Effector CD8-positive, alpha-beta T cell (primary cell): ENCODE data around the gene ZNF484.
"Not testable (repeated sequence)": the region's sequence is repeated elsewhere in the genome, so short reads cannot be mapped to it uniquely, and the experiment has no call there.

Source experiments
- DNase-seq: peaks from one replicate; lab custom pipeline; 2025; lab: John Stamatoyannopoulos, UW

ZNF484 gene

DNA sequence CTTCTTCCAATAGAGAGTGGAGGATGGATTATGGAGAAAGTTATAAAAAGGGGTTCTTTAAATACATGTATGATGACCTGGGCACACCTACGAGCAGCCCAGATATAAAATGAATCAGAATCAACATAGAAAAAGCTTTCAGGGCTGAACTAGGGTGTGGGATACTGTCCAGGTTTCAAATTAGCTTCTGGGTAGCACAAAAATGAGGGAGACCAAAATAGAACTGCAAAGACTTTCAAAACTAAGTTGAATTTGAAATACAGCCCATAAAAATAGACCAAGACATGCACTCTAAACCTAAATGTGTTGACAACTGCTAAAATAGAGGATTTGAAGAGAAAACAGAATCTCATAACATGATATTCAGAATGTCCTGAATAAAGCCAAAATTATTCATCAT lies 17.0 kb downstream of the ZNF484 start:
- DNase-seq, result no peak

GRCh38 chr9:92857236-92857635 lies 20.6 kb downstream of the ZNF484 start:
- no peak for DNase-seq

DNA sequence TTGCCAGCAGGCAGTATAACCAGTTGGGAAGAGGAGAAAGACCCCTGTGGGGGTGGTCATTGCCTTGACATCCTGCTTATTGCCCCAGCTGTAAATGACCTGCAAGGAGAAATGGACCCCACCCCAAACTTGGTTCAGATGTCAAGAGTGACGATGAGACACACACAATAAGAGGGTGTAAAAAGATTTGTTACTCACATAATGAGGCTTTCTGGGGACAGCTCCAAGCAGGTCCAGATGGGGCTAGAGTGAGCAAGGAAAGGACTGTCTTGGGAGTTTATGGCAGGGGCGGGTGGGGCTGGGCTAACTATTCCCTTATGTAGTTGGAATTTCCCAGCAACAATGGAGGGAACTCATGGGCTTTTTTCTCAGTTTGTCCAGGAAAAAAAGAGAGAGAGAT lies 24.1 kb downstream of the ZNF484 start:
- DNase-seq, result no peak

DNA sequence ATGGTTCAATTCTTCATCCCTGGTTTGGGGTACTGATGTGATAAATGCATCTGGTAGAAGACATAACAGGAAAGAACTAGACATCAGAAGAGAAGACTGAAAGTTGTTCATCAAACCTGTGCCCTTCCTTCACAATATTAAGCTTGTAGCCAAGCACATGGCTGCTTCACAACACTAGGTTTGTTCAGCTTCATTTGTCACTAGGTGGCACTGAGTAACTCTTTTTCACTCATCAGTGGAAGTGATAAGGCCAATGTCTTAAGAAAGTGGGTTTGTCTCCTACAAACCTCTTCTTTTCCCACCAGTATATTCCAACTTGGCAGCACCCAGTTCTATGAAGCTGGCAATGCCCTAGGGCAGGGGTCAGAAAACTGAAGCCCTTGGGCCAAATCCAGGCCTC lies 26.9 kb downstream of the ZNF484 start:
- DNase-seq, result no peak

DNA sequence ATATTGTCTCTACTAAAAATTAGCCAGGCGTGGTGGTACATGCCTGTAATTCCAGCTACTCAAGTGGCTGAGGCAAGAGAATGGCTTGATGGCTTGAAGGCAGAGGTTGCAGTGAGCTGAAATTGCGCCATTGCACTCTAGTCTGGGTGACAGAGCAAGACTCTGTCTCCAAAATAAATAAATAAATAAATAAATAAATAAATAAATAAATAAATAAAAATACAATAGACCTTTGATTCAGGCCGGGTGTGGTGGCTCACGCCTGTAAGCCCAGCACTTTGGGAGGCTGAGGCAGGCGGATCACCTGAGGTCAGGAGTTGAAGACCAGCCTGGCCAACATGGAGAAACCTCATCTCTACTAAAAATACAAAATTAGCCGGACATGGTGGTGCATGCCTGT lies 29.1 kb downstream of the ZNF484 start:
- DNase-seq, result not testable (repeated sequence)

DNA sequence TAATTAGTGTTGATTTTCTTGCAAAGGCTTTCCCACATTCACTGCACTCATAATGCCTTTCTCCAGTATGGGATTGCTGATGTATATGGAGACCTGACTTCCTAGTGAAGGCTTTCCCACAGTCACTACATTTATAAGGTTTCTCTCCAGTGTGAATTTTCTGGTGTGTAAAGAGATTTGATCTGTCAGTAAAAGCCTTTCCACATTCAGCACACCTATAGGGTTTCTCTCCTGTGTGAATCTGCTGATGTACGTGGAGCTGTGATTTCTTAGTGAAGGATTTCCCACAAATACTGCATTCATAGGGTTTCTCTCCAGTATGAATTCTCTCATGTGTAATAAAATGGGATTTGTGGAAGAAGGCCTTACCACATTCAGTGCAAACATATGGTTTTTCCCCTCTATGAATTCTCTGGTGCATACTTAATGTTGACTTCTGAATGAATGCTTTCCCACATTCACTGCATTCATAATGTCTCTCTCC lies 31.1 kb downstream of the ZNF484 start:
- no peak for DNase-seq

- not testable (repeated sequence) for DNase-seq
Measured at GRCh38 chr9:92838411-92838810, 39.4 kb downstream of the ZNF484 start.

- no peak for DNase-seq
Measured at GRCh38 chr9:92837191-92837590, 40.6 kb downstream of the ZNF484 start.

DNA sequence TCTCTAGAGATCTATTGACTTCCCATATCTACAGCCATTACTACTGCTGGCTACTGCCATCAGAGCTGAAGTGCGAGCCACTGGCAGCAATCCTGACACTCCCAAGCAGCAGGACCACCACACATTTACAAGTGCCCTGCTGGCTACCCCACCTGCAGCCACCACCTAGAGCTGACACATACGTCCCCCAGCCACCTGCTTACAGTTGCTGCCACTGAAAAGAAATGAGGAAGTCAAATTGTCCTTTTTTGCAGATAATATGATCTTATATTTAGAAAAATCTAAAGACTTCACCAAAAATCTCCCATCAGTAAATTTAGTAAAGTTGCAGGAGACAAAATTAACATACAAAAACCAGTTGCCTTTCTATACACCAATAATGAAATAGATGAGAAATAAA lies 48.4 kb downstream of the ZNF484 start:
- DNase-seq, result no peak

DNA sequence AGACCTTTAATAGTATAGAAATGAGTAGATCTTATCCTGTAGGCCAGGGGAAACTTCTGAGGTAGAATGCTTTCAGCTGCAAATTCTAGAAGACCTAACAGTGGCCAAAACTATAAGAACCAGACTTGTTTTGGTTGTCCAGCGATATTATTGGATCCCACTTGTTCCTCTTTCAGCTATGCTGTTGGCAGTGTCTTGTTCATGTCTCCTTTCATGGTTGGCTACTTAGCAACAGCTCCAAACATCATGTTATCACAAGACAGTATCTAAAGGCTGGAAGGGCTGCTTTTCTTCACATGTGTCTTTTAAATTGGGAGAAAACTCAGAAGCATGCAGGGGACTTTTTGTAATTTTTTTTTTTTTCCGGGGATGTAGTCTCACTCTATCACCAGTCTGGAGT lies 52.8 kb downstream of the ZNF484 start:
- not testable (repeated sequence) for DNase-seq

- DNase-seq, result no peak
Measured at GRCh38 chr9:92820964-92821363, 56.9 kb downstream of the ZNF484 start.

DNA sequence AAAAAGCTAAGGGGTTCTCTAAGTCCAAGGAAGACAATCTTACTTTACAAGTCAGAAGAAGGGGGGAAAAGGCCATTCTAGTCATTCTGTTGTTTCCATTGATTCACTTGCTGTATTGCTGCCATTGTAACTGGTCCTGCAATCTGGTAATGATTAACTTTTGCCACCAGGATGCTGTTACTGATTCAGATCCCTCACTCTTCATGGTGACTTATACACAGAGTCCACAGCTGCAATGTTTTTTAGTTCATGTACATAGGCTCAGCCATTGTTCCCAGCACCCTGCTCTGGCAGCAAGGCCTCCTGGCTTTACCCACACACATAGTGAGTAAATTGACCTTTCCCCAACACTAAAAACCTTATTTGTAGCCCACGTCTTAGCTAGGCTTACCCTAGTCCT lies 57.9 kb downstream of the ZNF484 start:
- not testable (repeated sequence) for DNase-seq

DNA sequence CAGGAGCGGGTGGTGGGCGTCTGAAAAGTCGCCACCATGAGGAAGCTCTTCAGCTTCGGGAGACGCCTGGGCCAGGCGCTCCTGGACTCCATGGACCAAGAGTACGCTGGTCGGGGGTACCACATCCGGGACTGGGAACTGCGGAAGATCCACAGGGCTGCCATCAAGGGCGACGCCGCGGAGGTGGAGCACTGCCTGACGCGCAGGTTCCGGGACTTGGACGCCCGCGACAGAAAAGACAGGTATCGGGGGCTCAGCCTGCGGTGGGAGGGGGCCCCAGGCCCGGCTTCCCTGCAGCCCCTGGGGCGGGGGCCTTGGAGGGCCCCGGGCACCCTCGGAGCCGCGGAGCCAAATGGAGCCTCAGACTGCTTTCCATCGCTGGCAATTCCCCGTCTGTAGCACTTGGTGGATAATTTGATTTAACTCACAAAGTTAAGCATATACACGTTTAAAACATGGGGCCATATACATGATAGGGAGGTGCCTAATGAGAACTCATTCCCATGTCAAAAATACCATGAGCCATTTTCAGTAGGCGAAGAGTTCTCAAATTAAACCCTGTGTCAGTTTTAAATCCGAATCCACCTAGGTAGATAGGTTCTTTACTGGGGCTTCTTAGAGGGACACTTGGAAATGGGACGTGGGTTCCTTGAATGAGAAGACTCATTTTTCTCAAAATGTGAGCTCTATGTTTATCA lies 68.1 kb downstream of the ZNF484 start:
- DNase-seq, result not testable (repeated sequence)

- peak; percentile 14 for DNase-seq
Measured at GRCh38 chr9:92808726-92809451, 68.9 kb downstream of the ZNF484 start.

GRCh38 chr9:92807757-92808725 lies 69.8 kb downstream of the ZNF484 start:
- no peak for DNase-seq

GRCh38 chr9:92807031-92807756 lies 70.6 kb downstream of the ZNF484 start:
- no peak for DNase-seq

DNA sequence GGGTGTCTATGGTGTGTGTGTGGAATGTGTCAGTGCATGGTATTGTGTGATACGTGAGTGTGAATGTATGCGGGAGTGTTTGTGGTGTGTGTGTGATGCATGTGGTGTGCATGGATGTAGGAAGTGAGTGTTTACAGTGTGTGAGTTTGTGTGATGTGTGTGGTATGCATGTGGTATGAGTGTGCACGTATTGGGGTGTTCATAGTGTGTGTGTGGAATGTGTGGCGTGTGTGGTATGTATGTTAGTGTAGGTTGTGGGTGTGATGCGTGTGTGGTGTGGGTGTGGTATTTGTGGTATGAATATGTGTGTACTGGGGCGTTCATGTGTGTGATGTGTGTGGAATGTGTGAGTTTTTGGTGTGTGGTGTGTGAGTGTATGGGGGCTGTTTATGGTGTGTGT lies 73.1 kb downstream of the ZNF484 start:
- no peak for DNase-seq

DNA sequence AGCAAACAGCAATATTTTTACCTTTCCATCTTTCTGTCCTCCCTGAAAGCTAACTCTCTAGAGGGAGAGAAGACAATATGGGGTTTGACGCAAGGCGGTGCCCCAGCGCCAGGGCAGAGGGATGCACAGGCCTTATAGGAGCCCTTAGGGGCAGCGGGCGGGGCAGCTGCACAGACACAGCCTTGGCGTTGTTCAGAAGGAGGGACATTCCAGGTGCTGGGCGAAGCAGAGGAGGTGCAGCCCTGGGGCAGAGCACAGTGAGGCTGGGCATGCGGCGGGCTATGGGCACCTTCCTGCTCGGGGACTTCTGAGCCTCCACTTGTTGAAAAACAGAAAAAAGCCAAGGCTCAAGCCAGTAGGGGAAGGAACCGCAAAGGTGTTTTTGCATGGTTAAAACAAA lies 79.5 kb downstream of the ZNF484 start:
- DNase-seq, result no peak

- DNase-seq, result not testable (repeated sequence)
Measured at GRCh38 chr9:92796337-92796804, 81.5 kb downstream of the ZNF484 start.

DNA sequence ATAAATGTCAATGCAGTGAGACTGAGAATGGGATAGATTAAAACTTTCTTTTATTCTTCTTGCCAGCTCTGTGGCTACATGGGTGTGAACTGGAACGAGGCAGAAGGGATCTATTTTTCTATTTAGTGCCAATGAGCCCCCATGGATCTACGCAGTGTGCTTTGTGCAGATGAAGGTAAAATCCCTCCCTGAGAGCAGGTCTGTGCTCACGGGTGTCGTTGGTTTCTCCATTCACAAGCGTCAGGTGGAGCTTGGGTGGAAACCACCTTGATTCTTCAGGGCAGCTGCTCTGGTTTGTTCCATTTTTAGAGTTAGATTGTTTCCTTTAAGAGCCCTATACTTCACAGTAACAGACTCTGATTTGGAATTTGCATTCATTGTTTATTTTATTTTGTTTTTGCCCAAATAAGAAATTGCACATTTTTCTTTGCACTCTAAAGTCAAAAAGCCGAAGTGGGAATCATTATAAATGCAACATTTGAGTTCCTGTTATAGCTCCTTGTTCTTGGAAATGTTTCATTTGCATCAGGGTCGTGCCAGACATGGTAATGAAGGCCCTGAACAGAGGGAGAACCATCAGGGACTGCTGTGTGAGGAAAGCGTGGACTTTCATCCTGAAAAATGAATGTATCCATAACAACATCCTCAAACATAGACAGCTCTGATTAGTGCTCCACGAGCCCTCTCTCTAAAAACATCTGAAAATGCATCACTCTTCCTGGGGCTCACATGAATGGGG lies 82.1 kb downstream of the ZNF484 start:
- DNase-seq, result no peak
